ENCODE measurements around the gene TBCEL. TPM values are rescaled to one million over a fixed set of nuclear protein-coding genes. Genes with fewer than 3 reads are reported as not detected.

Gene TBCEL
- total RNA-seq, 2 experiments from 2014 or later = 11.8 to 13.1 TPM

- H3K9me3 Mint-ChIP-seq = no peaks in the 10 kb centered on the region
- H3K36me3 Mint-ChIP-seq (ENCODE audit: low read depth) = peaks cover 3% of the 10 kb centered on the region
These were observed 58.8 kb downstream of the TBCEL start for GRCh38 chr11:121082670-121083069.

GRCh38 chr11:121086866-121087265 is 63.0 kb downstream of the TBCEL start:
- Mint-ChIP-seq H3K4me1 (peaks cover 6% of the 10 kb centered on the region), H3K27ac (no peak overlapping the region), H3K4me3 (no peak overlapping the region), H3K27me3 (no peaks in the 10 kb centered on the region), H3K9me3 (no peaks in the 10 kb centered on the region), H3K36me3 (ENCODE audit: low read depth) (peaks cover 6% of the 10 kb centered on the region)
- CTCF ChIA-PET = no interaction called here
- POLR2A ChIA-PET = no interaction called here
- DNase-seq = no peak

More at GRCh38 chr11:121082670-121083069, 58.8 kb downstream of the TBCEL start:
- ChIA-PET POLR2A (no interaction called here), CTCF (interaction anchor here (0.8 kb wide), 1 partner anchor 29 kb away, joined by 3 read pairs; no protein-coding TSS in a partner anchor)
- no peaks in the 10 kb centered on the region for H3K27me3 Mint-ChIP-seq
- DNase-seq = no peak
- no peak overlapping the region for H3K4me3 Mint-ChIP-seq
- no peak overlapping the region for H3K27ac Mint-ChIP-seq
- peaks cover 2% of the 10 kb centered on the region for H3K4me1 Mint-ChIP-seq

GRCh38 chr11:121089566-121089965 is 65.7 kb downstream of the TBCEL start:
- CTCF ChIA-PET = no interaction called here
- no peak overlapping the region for H3K4me3 Mint-ChIP-seq
- H3K27ac Mint-ChIP-seq = no peak overlapping the region
- POLR2A ChIA-PET = no interaction called here
- no peaks in the 10 kb centered on the region for H3K27me3 Mint-ChIP-seq
- no peaks in the 10 kb centered on the region for H3K9me3 Mint-ChIP-seq
- peaks cover 6% of the 10 kb centered on the region for H3K4me1 Mint-ChIP-seq
- peaks cover 6% of the 10 kb centered on the region for H3K36me3 Mint-ChIP-seq (ENCODE audit: low read depth)
- DNase-seq = no peak

- Mint-ChIP-seq H3K4me3 (no peak overlapping the region), H3K4me1 (peaks cover 6% of the 10 kb centered on the region), H3K27ac (no peak overlapping the region), H3K36me3 (ENCODE audit: low read depth) (peaks cover 6% of the 10 kb centered on the region), H3K27me3 (no peaks in the 10 kb centered on the region), H3K9me3 (no peaks in the 10 kb centered on the region)
- POLR2A ChIA-PET = no interaction called here
- CTCF ChIA-PET = no interaction called here
- no peak for DNase-seq
These were observed 66.3 kb downstream of the TBCEL start for GRCh38 chr11:121090145-121090721.

- Mint-ChIP-seq H3K4me1 (peaks cover 6% of the 10 kb centered on the region), H3K9me3 (no peaks in the 10 kb centered on the region), H3K27ac (no peak overlapping the region), H3K27me3 (peaks cover 2% of the 10 kb centered on the region), H3K4me3 (no peak overlapping the region), H3K36me3 (ENCODE audit: low read depth) (peaks cover 6% of the 10 kb centered on the region)
- no peak for DNase-seq
- POLR2A ChIA-PET = no interaction called here
- CTCF ChIA-PET = no interaction called here
These were observed 67.7 kb downstream of the TBCEL start for GRCh38 chr11:121091492-121092152.

GRCh38 chr11:121095561-121095960 is 71.7 kb downstream of the TBCEL start:
- CTCF ChIA-PET = no interaction called here
- no peaks in the 10 kb centered on the region for H3K36me3 Mint-ChIP-seq (ENCODE audit: low read depth)
- POLR2A ChIA-PET = no interaction called here
- H3K27me3 Mint-ChIP-seq = peaks cover 2% of the 10 kb centered on the region
- H3K4me1 Mint-ChIP-seq = peaks cover 6% of the 10 kb centered on the region
- DNase-seq = no peak
- no peak overlapping the region for H3K4me3 Mint-ChIP-seq
- no peak overlapping the region for H3K27ac Mint-ChIP-seq
- H3K9me3 Mint-ChIP-seq = no peaks in the 10 kb centered on the region

- POLR2A ChIA-PET = no interaction called here
- Mint-ChIP-seq H3K4me3 (no peak overlapping the region), H3K9me3 (no peaks in the 10 kb centered on the region)
These were observed 75.5 kb downstream of the TBCEL start for GRCh38 chr11:121099364-121099763.

GRCh38 chr11:121099885-121100284 is 76.0 kb downstream of the TBCEL start:
- Mint-ChIP-seq H3K36me3 (ENCODE audit: low read depth) (no peaks in the 10 kb centered on the region), H3K27ac (no peak overlapping the region), H3K27me3 (peaks cover 4% of the 10 kb centered on the region), H3K4me1 (no peaks in the 10 kb centered on the region), H3K9me3 (no peaks in the 10 kb centered on the region), H3K4me3 (no peak overlapping the region)
- DNase-seq = no peak
- CTCF ChIA-PET = no interaction called here
- POLR2A ChIA-PET = no interaction called here

More at GRCh38 chr11:121099364-121099763, 75.5 kb downstream of the TBCEL start:
- H3K27ac Mint-ChIP-seq = no peak overlapping the region
- no peaks in the 10 kb centered on the region for H3K36me3 Mint-ChIP-seq (ENCODE audit: low read depth)
- H3K27me3 Mint-ChIP-seq = peaks cover 4% of the 10 kb centered on the region
- DNase-seq = no peak
- no peaks in the 10 kb centered on the region for H3K4me1 Mint-ChIP-seq
- CTCF ChIA-PET = no interaction called here

- DNase-seq = no peak
- no peaks in the 10 kb centered on the region for H3K4me1 Mint-ChIP-seq
- ChIA-PET CTCF (no interaction called here), POLR2A (no interaction called here)
- H3K27me3 Mint-ChIP-seq = peaks cover 3% of the 10 kb centered on the region
- no peaks in the 10 kb centered on the region for H3K9me3 Mint-ChIP-seq
- H3K4me3 Mint-ChIP-seq = no peak within 1 kb of the TSS
- H3K27ac Mint-ChIP-seq = no peak within 1 kb of the TSS
- no peaks in the 10 kb centered on the region for H3K36me3 Mint-ChIP-seq (ENCODE audit: low read depth)
These were observed 77.0 kb downstream of the TBCEL start, which contains the start of gene TECTA for GRCh38 chr11:121100943-121101342. Gene TECTA (plus strand): TSS chr11:121101243. CDS start chr11:121102666, 1,423 bp downstream.

- Mint-ChIP-seq H3K27ac (no peak overlapping the region), H3K9me3 (no peaks in the 10 kb centered on the region), H3K4me1 (no peaks in the 10 kb centered on the region), H3K27me3 (peaks cover 3% of the 10 kb centered on the region), H3K36me3 (ENCODE audit: low read depth) (no peaks in the 10 kb centered on the region), H3K4me3 (no peak overlapping the region)
- DNase-seq = no peak
- POLR2A ChIA-PET = no interaction called here
- CTCF ChIA-PET = no interaction called here
These were observed 80.4 kb downstream of the TBCEL start for GRCh38 chr11:121104312-121104762.

GRCh38 chr11:121105063-121105480 is 81.2 kb downstream of the TBCEL start:
- Mint-ChIP-seq H3K27me3 (peaks cover 3% of the 10 kb centered on the region), H3K4me1 (no peaks in the 10 kb centered on the region), H3K36me3 (ENCODE audit: low read depth) (no peaks in the 10 kb centered on the region), H3K9me3 (no peaks in the 10 kb centered on the region), H3K27ac (no peak overlapping the region), H3K4me3 (no peak overlapping the region)
- ChIA-PET CTCF (interaction anchor here (1.3 kb wide), 1 partner anchor 89 kb away, joined by 3 read pairs; no protein-coding TSS in a partner anchor), POLR2A (no interaction called here)
- no peak for DNase-seq

GRCh38 chr11:121105481-121106195 is 81.7 kb downstream of the TBCEL start:
- Mint-ChIP-seq H3K27me3 (peaks cover 5% of the 10 kb centered on the region), H3K4me1 (no peaks in the 10 kb centered on the region), H3K9me3 (no peaks in the 10 kb centered on the region), H3K27ac (no peak overlapping the region), H3K4me3 (no peak overlapping the region), H3K36me3 (ENCODE audit: low read depth) (no peaks in the 10 kb centered on the region)
- no peak for DNase-seq
- POLR2A ChIA-PET = no interaction called here
- CTCF ChIA-PET = interaction anchor here (1.2 to 1.3 kb wide), 2 partner anchors 82 to 88 kb away, joined by 3 read pairs; partner anchors contain the start of gene TBCEL

GRCh38 chr11:121106812-121107211 is 82.9 kb downstream of the TBCEL start:
- no peak overlapping the region for H3K27ac Mint-ChIP-seq
- H3K4me3 Mint-ChIP-seq = no peak overlapping the region
- CTCF ChIA-PET = interaction anchor here (1.2 kb wide), 1 partner anchor 83 kb away, joined by 3 read pairs; the partner anchor contains the start of gene TBCEL
- H3K36me3 Mint-ChIP-seq (ENCODE audit: low read depth) = no peaks in the 10 kb centered on the region
- no peak for DNase-seq
- H3K4me1 Mint-ChIP-seq = no peaks in the 10 kb centered on the region
- POLR2A ChIA-PET = no interaction called here
- peaks cover 11% of the 10 kb centered on the region for H3K27me3 Mint-ChIP-seq
- no peaks in the 10 kb centered on the region for H3K9me3 Mint-ChIP-seq
